HG02885 (cell line): ENCODE measurements around the gene SALL1.

Experiments used
- ATAC-seq: cut with Tn5 transposase; IDR thresholded peaks from one replicate; pipeline ENCODE4 v1.9.1; 2021; ENCODE audit warnings: mild to moderate bottlenecking; ENCODE audit not compliant: unreplicated experiment, poor library complexity

The SALL1 gene

DNA sequence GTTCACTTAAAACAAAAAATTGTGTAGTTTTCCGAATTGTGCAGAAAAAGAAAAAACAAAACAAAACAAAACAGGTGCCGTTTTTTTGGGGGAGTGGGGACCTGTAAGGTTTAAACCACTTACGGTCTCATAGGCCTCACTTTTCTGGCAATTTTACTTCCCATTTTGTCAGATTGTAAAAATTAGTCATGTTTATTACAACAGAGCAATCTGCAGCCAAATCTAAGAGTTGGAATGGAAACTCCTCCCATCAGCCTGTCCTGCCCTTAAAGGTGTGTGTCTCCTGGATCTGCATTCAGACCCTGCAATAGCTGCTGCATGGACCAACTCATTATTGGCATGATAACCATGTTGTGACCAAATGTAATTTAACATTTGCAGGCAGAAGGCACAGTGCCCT lies 8.2 kb upstream of the SALL1 start:
- no peak for ATAC-seq

DNA sequence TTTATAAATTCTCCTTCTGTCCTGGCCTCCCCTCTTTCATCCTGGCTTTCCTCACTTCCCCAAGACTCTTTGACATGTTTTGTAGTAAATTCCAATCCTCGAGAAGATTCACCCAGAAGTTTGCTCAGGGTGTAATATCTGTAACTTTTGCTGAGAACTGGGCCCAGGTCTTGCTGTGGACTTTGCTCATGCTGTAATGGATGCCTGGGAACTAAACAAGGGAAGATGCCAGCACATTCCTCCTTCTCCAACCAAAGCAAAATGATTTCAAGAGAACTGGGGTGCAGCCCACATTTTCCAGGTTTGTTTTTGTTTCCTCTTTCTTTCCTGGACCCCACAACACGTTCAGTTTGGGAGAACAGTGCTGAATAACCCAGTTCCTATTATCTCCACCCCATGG lies 6.6 kb upstream of the SALL1 start:
- no peak for ATAC-seq

GRCh38 chr16:51156807-51157200 lies 5.7 kb upstream of the SALL1 start:
- no peak for ATAC-seq

- ATAC-seq: no peak
These were observed 5.0 kb upstream of the SALL1 start for GRCh38 chr16:51155820-51156806.

- ATAC-seq: no peak
These were observed 4.1 kb upstream of the SALL1 start for GRCh38 chr16:51155199-51155607.

DNA sequence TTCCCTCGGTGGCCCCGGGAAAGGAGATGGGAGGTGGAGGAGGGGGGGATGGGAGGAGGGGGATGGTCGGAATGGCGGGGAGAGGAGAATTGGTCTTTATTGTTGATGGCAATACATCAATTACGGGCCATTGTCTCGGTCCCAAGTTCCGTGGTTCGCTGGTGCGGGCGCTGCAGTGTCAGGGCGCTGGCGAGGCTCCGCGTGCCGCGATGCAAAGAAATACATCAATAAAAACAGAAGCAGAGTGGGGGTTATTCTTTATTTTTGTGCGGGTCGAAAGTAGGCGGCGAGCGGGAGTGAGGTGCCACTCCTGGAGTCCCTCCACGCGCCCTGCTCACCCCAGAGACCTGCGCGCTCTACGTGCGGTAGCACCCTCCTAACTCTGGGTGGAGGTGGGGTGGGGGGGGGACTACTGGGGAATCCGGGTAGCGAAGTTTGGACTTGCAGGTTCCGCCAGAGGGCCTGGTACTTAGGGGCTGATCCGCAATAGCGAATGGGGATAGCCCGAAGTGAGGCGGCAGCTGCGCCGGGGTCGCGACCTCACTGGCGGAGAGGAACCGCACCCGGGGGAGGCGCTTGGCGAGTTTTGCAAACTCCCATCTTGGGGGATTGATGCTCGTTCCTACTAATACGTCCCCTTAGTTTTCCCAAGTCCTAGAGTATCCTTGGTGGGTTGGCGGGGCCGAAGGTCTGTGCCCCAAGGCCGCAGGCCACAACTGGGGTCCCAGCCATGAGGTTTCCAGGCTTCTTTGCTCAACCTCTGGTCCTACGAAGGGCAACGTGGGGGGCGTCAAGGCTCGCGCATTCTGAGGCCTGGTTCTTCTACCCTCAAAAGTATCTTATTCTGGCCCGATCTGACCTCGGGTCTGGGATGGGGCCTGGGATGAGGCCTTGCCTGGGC lies 3.5 kb upstream of the SALL1 start:
- ATAC-seq: no peak

GRCh38 chr16:51153577-51154031 lies 2.5 kb upstream of the SALL1 start:
- ATAC-seq: no peak

DNA sequence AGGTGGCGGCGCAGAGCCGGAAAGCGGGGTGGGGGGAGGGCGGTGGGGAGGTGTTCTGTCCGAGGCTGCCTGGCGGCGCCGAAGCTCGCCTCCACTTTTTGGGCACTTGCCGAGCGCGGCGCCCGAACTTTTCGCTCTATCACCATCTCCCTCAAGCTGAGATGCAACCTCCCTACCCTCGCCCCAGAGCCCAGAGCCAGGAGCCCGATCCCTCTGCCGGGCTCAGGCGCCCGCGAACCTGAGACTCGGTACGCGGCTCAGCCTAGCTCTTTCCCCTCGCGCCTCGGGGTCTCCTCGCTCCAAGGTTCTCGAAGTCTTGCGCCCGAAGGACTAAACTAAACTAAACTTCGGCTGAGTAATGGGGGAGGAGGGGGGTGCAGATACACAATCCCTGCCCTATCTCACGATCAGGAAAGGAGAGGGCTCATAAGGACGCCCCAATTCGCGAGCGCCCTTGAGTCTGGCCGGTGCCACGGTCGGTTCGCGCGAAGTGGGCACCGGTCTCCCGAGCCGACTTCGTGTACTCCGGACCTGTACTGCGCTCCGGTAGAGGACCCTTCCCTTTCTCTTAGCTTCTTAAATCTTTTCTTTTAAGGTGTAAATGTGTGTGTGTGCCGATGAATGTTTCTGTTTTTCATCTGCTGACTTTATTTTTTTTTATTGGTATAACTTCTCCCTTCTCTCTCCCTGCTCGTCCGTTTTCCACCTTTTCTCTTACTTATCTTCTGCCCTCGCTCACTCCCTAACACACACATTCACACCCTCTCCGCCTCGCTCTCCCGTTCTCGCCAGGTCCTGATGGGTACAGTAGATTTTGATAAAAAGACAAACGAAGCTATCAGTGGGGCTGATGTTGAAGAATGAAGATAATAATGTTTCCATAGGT lies 1.9 kb upstream of the SALL1 start:
- no peak for ATAC-seq

- no peak for ATAC-seq
These were observed 1.0 kb upstream of the SALL1 start for GRCh38 chr16:51151961-51152663.

- ATAC-seq: no peak
These were observed 428 bp upstream of the SALL1 start for GRCh38 chr16:51151435-51151960.

DNA sequence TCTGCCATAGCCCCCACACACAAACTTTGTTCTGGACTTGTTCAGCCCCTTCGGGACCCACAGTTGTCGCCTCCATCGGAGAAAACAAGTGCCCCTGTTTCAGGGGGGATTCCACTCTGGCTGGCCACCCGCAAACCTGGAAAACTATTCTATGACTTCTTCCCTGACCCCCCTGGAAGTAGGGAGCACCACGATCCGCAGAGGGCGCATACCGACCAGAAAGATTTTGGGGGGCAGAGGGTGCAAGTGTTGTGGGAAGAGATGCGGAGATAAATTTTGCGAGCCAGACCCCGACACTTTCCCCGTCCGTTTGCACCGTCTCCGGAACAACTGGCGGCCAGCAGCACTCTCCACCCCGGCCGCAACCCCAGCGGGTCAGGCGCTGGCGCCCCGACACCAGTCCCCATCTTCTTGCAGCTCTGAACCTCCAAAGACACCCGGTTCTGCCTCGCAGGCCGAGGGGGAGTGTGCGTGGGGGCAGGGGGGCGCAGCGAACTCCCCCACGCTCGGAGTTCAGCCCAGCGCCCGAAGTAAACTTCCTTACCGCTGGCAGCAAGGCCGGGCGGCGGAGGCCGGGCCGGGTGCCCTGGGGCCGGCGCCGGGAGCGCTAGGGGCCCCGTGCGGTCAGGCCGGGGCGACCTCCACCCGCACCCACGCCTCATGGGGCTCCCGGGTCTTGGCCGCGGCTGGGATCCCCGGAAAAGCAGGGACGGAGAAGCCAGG lies 744 bp downstream of the SALL1 start:
- ATAC-seq: no peak

GRCh38 chr16:51149721-51150164 lies 1.3 kb downstream of the SALL1 start:
- ATAC-seq: no peak

DNA sequence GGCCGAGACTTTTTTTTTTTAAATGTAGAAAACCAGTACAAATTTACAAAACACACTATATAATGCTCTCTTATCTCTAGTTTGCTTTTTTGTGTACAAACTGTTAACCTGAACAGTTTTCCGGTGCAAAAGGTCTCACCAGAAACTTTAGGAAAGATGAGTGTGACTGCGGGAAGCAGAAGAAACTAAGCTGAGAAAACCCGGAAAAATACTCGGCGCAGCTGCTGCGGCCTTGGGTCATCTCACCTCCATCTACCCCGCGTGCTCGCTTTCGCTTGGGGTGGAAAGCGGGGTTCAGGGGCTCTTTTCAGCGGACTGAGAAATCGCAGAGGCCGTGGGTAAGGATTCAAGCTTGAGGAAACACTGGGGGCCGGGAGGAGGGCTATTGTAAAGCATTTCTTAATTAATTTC lies 1.8 kb downstream of the SALL1 start:
- ATAC-seq: no peak

GRCh38 chr16:51148678-51149228 lies 2.3 kb downstream of the SALL1 start:
- ATAC-seq: no peak

- no peak for ATAC-seq
These were observed 3.0 kb downstream of the SALL1 start for GRCh38 chr16:51147776-51148677.

GRCh38 chr16:51146256-51146924 lies 4.7 kb downstream of the SALL1 start:
- ATAC-seq: no peak

DNA sequence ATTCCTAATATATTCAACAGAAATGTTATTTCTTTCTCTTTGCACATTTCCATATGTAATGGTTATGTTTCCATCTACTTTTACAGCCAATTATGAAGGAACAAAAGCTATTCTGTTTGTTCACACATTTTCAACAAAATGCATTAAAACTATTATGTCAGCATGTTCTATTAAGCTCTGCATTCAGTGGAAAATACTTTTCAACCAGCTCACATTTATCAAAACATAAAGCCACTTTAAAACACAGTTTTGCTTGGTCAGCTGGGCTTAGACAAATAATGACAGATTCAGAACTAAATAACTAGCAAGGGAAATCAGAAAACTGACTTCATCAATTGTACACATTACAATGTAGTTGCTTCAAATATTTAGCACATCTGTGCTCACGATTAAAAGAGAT lies 6.9 kb downstream of the SALL1 start:
- no peak for ATAC-seq
